Retinal pigment epithelial cell (primary cell): Measurements from ENCODE around the gene PRKG1.

Experiments
- DNase-seq: peaks from one replicate; pipeline ENCODE4 v3.0.0-alpha.2; 2010; ENCODE audit warnings: low read depth
- H3K4me3 ChIP-seq: 2 replicates; pipeline ENCODE4 v1.5.1; 2011; ENCODE audit warnings: mild to moderate bottlenecking, low read length, control low read depth, moderate library complexity
- TF ChIP-seq, protein P1 (sequence below): conservative IDR thresholded peaks from 2 replicates; pipeline ENCODE4 v1.5.1; 2011; ENCODE audit warnings: low read depth, low read length, control low read depth, inconsistent platforms

Gene PRKG1

DNA sequence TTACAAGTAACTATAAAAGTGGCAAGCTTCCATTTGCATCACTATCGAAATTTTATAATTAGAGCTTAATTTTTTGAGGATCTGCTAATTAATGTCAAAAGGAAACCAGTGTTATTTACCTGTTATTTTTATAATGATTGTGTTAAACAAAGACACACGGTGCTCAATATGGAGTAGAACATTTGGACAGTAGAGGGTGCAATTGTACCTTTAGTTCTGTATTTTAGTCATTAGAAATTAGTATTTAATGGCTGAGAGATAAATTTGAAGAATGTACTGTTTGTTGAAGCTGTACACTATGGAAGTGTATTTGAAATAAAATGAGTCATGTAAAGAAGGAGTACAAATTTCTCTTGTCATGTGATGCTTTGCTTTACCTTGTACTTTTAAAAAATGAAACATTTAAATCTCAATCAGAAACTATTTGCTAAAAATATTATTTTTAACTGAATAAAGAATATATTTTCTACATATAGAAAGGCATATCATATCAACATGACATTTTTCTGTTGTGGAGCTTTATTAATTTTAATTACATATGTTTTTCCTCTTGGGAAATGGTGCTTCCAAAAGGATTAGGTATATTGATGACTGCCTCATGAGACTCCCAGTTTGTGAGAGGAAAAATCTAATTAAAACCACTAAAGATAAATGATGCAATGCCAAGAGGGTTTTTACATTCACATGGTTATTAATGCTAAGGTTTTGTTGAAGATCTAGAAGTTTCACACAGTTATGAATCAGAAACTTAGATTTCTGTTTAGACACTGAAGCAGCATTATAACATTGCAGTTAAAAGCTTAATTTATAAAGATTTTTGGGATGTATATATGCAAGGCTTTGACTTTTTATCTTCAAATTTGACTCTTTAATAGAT lies 10.4 kb upstream of the PRKG1 start:
- TF ChIP-seq, protein P1, sequence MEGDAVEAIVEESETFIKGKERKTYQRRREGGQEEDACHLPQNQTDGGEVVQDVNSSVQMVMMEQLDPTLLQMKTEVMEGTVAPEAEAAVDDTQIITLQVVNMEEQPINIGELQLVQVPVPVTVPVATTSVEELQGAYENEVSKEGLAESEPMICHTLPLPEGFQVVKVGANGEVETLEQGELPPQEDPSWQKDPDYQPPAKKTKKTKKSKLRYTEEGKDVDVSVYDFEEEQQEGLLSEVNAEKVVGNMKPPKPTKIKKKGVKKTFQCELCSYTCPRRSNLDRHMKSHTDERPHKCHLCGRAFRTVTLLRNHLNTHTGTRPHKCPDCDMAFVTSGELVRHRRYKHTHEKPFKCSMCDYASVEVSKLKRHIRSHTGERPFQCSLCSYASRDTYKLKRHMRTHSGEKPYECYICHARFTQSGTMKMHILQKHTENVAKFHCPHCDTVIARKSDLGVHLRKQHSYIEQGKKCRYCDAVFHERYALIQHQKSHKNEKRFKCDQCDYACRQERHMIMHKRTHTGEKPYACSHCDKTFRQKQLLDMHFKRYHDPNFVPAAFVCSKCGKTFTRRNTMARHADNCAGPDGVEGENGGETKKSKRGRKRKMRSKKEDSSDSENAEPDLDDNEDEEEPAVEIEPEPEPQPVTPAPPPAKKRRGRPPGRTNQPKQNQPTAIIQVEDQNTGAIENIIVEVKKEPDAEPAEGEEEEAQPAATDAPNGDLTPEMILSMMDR = peak; percentile 55
- DNase-seq = peak; percentile 15
- no peak overlapping the region for H3K4me3 ChIP-seq

DNA sequence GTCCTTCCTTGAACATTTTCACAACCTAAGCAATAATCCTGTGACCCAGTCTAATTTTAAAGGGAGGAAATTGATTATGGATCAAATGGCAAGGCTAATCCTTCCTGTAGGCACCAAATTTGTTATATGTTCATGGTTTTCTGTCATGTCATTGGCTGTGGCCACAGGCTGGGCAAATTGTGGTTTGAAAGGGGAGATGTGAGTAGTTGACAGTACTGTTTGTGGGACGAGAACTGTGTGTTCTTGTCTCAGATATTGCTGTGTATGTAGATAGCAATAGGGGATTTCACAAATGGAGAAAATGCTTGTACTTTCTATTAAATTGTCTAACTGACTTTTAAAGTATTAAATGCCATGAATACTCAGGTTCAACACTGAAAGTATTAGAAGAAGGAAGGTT lies 8.1 kb upstream of the PRKG1 start:
- no peak overlapping the region for H3K4me3 ChIP-seq
- no peak for DNase-seq
- TF ChIP-seq, protein P1 = no peak

DNA sequence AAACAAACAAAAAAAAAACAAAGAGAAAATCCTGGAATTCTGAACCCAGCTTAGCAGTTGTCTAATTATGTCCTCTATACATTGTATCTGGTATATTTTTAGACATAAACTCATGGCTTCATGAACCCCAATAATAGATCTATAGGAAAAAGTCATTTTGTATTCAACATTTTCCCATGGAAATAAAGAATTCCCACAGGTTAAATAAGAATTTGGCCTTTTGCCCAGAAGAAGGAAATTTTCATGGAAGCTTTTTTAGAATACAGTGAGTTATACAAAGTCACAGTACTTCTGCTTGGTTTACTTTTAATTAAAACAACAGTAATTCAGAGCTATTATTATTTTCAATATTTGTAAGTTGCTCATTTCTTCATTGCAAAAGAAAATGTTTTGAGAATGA lies 2.1 kb upstream of the PRKG1 start:
- no peak for DNase-seq
- TF ChIP-seq, protein P1 = no peak

DNA sequence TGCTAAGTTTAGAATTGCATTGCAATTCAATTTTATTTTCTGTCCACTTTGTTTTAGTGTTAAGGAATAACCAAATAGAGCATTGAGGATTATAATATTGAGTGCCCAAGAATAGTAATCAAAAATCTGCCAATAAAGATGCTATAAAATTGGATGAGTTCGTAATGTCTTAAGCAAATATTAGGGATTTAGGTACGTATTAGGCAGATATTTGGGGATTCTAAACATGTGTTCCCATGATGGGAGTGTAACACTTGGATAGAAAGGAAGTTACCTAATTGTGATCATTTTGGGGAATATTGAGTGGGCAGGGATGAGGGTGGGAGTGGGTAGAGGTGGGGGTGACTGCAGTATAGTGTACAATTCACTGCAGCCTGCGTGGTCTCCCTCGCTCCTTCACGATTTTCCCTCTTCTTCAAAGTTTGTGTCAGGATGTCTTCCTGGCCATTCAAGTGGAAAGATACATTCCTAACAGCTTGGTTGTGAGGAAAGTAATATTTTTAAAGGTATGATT lies 1.3 kb upstream of the PRKG1 start:
- TF ChIP-seq, protein P1 = no peak
- DNase-seq = no peak
- no peak overlapping the region for H3K4me3 ChIP-seq

More for the DNA sequence above, 2.1 kb upstream of the PRKG1 start:
- no peak overlapping the region for H3K4me3 ChIP-seq

DNA sequence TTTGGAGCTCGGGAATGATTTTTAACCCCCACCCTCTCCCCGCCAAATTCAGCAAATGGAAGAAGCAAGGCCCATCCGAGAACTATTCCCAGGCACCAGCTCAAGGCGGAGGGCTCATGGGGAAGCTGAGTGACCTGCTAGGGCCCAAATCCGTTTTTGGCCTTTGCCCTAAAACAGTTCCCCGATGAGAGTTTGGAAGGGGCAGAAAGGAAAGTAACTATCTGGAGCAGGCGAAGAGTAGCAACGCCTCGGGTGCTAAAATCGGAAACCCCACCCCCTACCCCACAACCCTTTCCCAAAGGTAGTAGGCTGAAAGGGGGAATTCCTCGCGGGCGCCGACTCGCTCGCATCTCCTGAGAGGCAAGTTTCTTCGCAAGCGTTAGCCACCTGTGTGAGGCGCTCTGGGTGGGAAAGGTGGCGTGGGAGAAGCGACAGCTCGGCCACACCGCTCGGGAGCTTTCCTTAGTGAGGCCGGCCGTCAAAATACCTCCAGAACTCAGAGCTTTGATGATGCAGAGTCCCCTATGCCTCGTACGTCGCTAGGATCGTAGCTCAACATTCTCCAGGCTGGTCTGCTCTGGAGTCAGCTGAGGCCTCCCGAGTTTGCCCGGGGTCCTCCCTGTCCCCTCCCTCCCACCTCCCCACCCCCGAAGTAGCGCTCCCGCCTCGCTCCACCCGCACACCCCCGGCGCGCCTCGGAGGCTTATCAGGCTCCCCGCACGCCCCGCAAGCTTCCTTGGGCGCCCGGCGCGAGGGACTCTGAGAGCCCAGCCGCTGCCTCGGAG lies 642 bp upstream of the PRKG1 start:
- peak overlapping the region; percentile 78 for H3K4me3 ChIP-seq
- TF ChIP-seq, protein P1 = no peak
- DNase-seq = no peak

DNA sequence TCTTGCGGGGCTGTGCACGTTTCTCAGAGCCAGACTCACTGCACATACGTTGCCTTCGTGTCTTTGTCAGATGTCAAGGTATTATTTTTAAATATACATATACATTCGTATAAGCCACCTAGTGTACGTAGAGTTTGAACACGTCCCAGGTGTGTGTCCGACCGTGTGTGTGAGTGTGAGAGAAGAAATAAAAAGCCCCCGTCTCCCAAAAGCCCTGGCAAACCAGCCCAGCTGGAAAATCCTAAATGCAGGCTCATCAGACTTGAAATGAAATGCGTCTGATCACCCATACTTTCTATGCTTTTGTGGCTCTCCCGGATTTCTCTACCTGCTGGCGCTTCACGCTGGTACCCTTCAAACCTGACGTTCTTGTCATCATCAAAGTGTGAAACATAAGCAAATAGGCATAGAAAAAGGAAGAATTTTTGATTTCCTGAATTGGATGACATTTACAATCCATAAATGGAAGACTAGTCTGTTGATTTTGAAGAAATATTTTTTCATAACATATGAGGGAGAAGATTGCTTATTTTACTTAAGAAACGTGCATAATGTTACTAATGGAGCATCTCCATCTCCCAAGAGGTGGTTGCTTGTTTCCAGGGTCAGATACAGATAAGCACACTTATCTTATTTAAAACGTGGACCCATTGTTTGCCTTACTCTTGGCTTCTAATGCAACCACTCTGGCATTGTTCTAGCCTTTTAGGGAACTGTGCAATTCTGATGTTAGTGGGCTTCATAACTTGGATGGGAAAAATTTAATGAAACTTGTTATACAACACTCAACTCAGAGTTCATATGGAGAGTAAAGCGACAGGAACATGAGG lies 971 bp downstream of the PRKG1 start:
- no peak for DNase-seq
- TF ChIP-seq, protein P1 = no peak
- peak overlapping the region; percentile 78 for H3K4me3 ChIP-seq
